GM21529 (cell line): ENCODE measurements around the gene PYGO1.
"Not testable (repeated sequence)": the region's sequence is repeated elsewhere in the genome, so short reads cannot be mapped to it uniquely, and the experiment has no call there.

Source experiments
- ATAC-seq: cut with Tn5 transposase; IDR thresholded peaks from one replicate; pipeline ENCODE4 v1.9.1; 2021; ENCODE audit not compliant: unreplicated experiment

The PYGO1 gene

GRCh38 chr15:55513621-55514413, 74.3 kb downstream of the PYGO1 start:
- not testable (repeated sequence) for ATAC-seq

DNA sequence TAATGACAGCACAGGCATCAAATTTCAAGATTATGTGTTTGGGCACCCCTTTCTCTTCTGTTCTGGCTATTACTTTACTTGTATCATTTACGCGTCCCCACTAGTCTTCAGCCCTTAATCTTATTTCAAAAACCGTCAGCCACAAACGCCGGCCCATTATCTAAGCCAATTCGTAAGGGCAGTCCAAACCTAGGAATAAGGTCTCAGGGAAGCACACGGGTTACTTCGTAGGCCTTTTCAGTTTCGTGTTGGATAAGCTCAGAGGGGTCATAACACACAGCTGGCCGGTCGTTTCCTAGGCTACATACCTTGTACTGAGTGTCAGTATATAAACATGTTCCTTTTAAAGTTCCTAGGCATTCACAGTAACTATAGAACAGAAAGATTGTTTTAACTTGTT, 75.0 kb downstream of the PYGO1 start:
- ATAC-seq, result no peak

DNA sequence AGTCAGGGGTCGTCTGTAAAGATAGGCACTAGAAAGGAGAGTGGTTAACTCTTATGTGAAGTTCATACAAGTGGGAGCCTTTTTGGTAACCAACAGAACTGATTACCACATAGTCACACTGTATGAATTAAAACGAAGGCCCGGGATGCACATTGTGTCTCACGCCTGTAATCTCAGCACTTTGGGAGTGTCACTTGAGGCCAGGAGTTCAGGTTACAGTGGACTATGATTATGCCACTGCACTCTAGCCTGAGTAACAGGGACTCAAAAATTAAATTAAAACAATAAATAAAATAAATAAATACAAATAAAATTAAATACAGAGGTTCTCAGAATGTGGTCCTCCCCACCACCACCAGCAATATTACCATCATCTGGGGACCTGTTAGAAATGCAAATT, 80.6 kb downstream of the PYGO1 start:
- ATAC-seq, result no peak

DNA sequence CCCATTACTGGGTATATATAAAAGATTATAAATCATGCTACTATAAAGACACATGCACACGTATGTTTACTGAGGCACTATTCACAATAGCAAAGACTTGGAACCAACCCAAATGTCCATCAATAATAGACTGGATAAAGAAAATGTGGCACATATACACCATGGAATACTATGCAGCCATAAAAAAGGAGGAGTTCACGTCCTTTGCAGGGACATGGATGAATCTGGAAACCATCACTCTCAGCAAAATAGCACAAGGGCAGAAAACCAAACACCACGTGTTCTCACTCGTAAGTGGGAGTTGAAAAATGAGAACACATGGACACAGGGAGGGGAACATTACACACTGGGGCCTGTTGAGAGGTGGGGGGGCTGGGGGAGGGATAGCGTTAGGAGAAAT, 82.7 kb downstream of the PYGO1 start:
- ATAC-seq, result not testable (repeated sequence)

DNA sequence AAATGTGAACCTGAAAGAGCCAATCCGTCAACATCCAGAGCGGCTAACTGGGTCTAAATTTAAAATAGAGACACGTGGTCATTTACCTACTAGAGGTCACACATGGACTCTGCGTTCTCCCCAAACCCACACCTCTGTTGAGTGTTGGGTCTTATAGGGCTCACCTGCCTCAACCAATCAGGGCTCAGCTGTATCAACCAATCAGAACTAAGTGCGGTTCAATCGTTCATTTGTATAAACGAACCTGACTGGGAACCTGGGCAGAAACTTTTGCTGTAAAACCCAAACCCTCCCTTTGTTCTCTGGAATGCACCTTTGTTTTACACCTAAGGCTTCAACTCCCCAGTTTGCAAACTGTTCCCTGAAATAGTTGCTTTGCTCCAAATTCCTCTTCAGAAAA, 89.0 kb downstream of the PYGO1 start:
- no peak for ATAC-seq

GRCh38 chr15:55498109-55498938, 89.8 kb downstream of the PYGO1 start:
- ATAC-seq, result peak; percentile 100

DNA sequence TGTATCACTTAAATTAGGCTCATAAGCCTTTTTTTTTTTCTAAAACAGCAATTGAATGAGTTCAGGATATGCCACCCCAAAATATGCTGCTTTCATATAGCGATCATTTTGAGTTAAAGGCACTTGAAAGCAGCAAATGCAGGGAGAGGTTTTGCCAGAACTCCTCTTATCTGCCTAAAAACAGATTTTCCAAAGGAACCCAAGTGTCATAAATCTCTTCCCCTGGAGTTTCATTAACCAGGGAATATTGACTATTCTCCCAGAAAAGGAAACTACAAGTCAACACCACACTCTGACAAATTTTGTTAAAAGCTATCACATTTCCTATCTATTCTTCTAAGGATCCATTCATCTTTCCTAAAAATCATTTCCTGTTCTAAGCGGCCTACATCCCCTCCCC, 91.4 kb downstream of the PYGO1 start:
- ATAC-seq, result no peak

DNA sequence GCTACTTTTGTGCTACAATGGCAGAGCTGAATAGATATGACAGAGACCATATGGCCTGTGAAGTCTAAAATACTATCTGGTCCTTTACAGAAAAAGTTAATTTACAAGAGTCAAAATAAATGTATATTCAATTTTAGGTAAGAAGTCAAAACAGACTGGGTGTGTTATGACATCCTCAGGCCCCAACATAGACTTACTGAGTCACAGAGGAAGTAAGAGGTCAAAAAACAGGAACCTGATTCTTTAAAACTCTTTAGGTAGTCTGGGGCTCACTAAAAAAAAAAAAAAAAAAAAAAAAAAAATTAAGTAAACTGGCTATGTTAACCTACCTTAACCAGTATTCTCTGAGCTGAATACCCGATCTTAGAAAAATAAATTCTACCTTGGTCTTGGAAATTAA, 93.2 kb downstream of the PYGO1 start:
- ATAC-seq, result no peak

DNA sequence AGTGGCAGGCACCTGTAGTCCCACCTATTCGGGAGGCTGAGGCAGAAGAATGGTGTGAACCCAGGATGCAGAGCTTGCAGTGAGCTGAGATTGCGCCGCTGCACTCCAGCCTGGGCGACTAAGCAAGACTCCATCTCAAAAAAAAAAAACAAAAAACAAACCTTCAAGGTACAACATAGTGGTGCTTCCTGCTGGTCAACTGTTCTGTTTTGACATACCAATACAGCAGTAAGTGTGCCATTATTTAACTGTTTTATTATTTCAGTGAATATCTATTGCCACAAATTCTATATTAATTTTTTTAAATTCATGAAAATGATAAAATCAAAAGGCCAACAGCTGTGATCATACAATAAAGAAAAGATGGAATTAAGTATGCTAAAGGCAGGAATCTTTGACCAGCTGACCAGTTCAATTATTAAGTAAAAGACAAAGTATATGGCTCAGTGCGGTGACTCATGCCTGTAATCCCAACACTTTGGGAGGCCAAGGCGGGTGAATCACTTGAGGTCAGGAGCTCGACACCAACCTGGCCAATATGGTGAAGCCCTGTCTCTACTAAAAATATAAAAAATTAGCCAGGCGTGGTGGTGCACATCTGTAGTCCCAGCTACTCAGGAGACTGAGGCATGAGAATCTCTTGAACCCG, 99.1 kb downstream of the PYGO1 start:
- not testable (repeated sequence) for ATAC-seq
